Measurements from ENCODE around the gene DACT2.

Gene DACT2

DNA sequence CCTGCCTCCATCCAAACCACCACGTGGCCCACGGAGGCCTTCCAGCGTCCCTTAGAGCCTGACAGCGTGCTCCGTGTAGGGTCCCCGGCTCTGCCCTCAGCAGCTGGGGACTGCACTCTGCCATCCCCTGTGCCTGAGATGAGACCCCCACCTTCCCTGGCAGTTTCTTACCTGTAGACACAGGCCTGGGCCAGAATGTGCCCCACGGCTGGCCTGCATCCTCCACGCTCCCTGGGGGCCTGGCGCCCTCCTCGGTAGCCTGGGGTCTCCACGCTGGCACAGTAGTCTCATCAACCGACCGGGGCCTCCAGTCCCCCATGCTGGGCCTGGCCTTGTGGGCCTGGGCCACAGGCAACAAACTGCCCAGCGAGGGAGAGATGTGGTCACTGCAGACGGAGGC lies 9.6 kb downstream of the DACT2 start:
- Histone ChIP-seq H2AFZ (ENCODE audit: low read length, unreplicated experiment) (no peak overlapping the region), H3K4me1 (ENCODE audit: control insufficient read depth, insufficient read depth, low read length, unreplicated experiment) (no peaks in the 10 kb centered on the region), H3K4me3 (ENCODE audit: low read depth, low read length) (no peak overlapping the region), H3K27me3 (ENCODE audit: insufficient read depth, low read length) (0 out of 2 replicates have a peak, but pooled peaks cover 3% of the 10 kb centered on the region), H3K79me2 (ENCODE audit: control insufficient read depth, insufficient read depth, low read length, unreplicated experiment) (no peaks in the 10 kb centered on the region), H3K36me3 (ENCODE audit: insufficient read depth, low read length) (no peaks in the 10 kb centered on the region), H3K27ac (ENCODE audit: low read depth, low read length) (no peak overlapping the region)

DNA sequence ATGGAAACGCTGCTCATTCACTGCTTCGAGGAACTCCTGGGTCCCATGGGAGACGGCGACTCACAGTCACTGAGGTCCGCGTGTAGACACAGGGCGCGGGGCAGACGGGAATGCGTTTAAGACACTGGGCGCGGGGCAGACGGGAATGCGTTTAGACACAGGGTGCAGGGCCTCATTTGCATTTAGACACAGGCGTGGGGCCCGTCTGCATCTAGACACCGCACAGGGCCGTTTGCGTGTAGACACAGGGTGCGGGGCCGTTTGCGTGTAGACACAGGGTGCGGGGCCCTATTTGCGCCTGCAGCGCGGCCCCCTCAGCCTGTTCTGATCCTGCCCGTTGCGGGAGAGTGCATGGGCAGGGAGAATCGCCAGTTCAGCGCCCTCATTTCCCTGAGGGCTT lies 10.4 kb downstream of the DACT2 start:
- H3K27ac ChIP-seq (ENCODE audit: low read depth, low read length): no peak overlapping the region
- H3K36me3 ChIP-seq (ENCODE audit: insufficient read depth, low read length): no peaks in the 10 kb centered on the region
- no peaks in the 10 kb centered on the region for H3K27me3 ChIP-seq (ENCODE audit: insufficient read depth, low read length)
- no peak overlapping the region for H2AFZ ChIP-seq (ENCODE audit: low read length, unreplicated experiment)
- no peak overlapping the region for H3K4me3 ChIP-seq (ENCODE audit: low read depth, low read length)
- H3K4me1 ChIP-seq (ENCODE audit: control insufficient read depth, insufficient read depth, low read length, unreplicated experiment): no peaks in the 10 kb centered on the region
- no peaks in the 10 kb centered on the region for H3K79me2 ChIP-seq (ENCODE audit: control insufficient read depth, insufficient read depth, low read length, unreplicated experiment)

GRCh38 chr6:168308390-168309144 lies 11.0 kb downstream of the DACT2 start:
- no peaks in the 10 kb centered on the region for H3K27me3 ChIP-seq (ENCODE audit: insufficient read depth, low read length)
- H3K79me2 ChIP-seq (ENCODE audit: control insufficient read depth, insufficient read depth, low read length, unreplicated experiment): no peaks in the 10 kb centered on the region
- H2AFZ ChIP-seq (ENCODE audit: low read length, unreplicated experiment): no peak overlapping the region
- H3K36me3 ChIP-seq (ENCODE audit: insufficient read depth, low read length): no peaks in the 10 kb centered on the region
- no peak overlapping the region for H3K27ac ChIP-seq (ENCODE audit: low read depth, low read length)
- no peak overlapping the region for H3K4me3 ChIP-seq (ENCODE audit: low read depth, low read length)
- H3K4me1 ChIP-seq (ENCODE audit: control insufficient read depth, insufficient read depth, low read length, unreplicated experiment): no peaks in the 10 kb centered on the region

GRCh38 chr6:168307695-168308021 lies 11.9 kb downstream of the DACT2 start:
- no peaks in the 10 kb centered on the region for H3K4me1 ChIP-seq (ENCODE audit: control insufficient read depth, insufficient read depth, low read length, unreplicated experiment)
- no peaks in the 10 kb centered on the region for H3K36me3 ChIP-seq (ENCODE audit: insufficient read depth, low read length)
- no peaks in the 10 kb centered on the region for H3K79me2 ChIP-seq (ENCODE audit: control insufficient read depth, insufficient read depth, low read length, unreplicated experiment)
- no peak overlapping the region for H2AFZ ChIP-seq (ENCODE audit: low read length, unreplicated experiment)
- H3K4me3 ChIP-seq (ENCODE audit: low read depth, low read length): no peak overlapping the region
- no peak overlapping the region for H3K27ac ChIP-seq (ENCODE audit: low read depth, low read length)
- no peaks in the 10 kb centered on the region for H3K27me3 ChIP-seq (ENCODE audit: insufficient read depth, low read length)

DNA sequence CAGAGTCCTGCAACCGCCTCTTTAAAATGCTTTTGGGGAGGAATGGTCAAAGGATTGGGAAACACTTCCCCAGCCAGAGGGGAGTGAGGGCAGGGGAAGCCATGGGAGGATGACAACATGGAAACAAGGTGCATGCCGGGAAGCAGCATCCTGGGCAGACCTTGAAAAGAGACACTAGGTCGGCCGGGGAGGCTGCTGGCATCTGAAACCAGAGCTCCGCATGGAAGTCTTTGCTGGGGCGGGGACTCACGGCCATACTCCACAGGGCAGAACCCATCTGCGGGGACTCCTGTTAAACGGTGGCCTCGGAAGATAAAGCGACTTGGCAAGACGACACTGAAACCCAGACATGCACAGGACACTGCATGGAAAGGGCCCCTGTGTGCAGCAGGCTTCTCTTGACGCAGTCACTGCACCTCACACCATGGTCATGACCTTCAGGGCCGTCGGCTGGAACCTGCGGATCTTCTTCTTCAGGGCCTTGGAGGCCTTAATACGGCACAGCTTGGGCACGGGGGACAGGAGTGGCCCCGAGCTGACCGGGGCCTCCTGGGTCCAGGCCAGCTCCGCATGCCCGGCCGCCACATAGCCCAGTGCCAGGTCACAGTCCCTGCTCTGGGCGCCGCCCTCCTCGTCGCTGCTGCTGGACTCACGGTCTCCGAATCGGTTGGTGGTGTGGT lies 12.4 kb downstream of the DACT2 start:
- H3K4me1 ChIP-seq (ENCODE audit: control insufficient read depth, insufficient read depth, low read length, unreplicated experiment): no peaks in the 10 kb centered on the region
- no peaks in the 10 kb centered on the region for H3K79me2 ChIP-seq (ENCODE audit: control insufficient read depth, insufficient read depth, low read length, unreplicated experiment)
- no peak overlapping the region for H2AFZ ChIP-seq (ENCODE audit: low read length, unreplicated experiment)
- no peak overlapping the region for H3K27ac ChIP-seq (ENCODE audit: low read depth, low read length)
- no peaks in the 10 kb centered on the region for H3K27me3 ChIP-seq (ENCODE audit: insufficient read depth, low read length)
- no peaks in the 10 kb centered on the region for H3K36me3 ChIP-seq (ENCODE audit: insufficient read depth, low read length)
- no peak overlapping the region for H3K4me3 ChIP-seq (ENCODE audit: low read depth, low read length)

- H3K4me3 ChIP-seq (ENCODE audit: low read depth, low read length): no peak overlapping the region
- no peaks in the 10 kb centered on the region for H3K27me3 ChIP-seq (ENCODE audit: insufficient read depth, low read length)
- no peak overlapping the region for H3K27ac ChIP-seq (ENCODE audit: low read depth, low read length)
- H2AFZ ChIP-seq (ENCODE audit: low read length, unreplicated experiment): no peak overlapping the region
- H3K36me3 ChIP-seq (ENCODE audit: insufficient read depth, low read length): no peaks in the 10 kb centered on the region
- no peaks in the 10 kb centered on the region for H3K79me2 ChIP-seq (ENCODE audit: control insufficient read depth, insufficient read depth, low read length, unreplicated experiment)
- no peaks in the 10 kb centered on the region for H3K4me1 ChIP-seq (ENCODE audit: control insufficient read depth, insufficient read depth, low read length, unreplicated experiment)
Measured at GRCh38 chr6:168305863-168306262, 13.7 kb downstream of the DACT2 start.

GRCh38 chr6:168305096-168305749 lies 14.4 kb downstream of the DACT2 start:
- Histone ChIP-seq H3K36me3 (ENCODE audit: insufficient read depth, low read length) (no peaks in the 10 kb centered on the region), H3K79me2 (ENCODE audit: control insufficient read depth, insufficient read depth, low read length, unreplicated experiment) (no peaks in the 10 kb centered on the region), H3K27ac (ENCODE audit: low read depth, low read length) (no peak overlapping the region), H3K27me3 (ENCODE audit: insufficient read depth, low read length) (no peaks in the 10 kb centered on the region), H3K4me1 (ENCODE audit: control insufficient read depth, insufficient read depth, low read length, unreplicated experiment) (no peaks in the 10 kb centered on the region), H3K4me3 (ENCODE audit: low read depth, low read length) (no peak overlapping the region), H2AFZ (ENCODE audit: low read length, unreplicated experiment) (no peak overlapping the region)

- Histone ChIP-seq H3K36me3 (ENCODE audit: insufficient read depth, low read length) (no peaks in the 10 kb centered on the region), H3K79me2 (ENCODE audit: control insufficient read depth, insufficient read depth, low read length, unreplicated experiment) (no peaks in the 10 kb centered on the region), H3K27ac (ENCODE audit: low read depth, low read length) (no peak overlapping the region), H3K4me1 (ENCODE audit: control insufficient read depth, insufficient read depth, low read length, unreplicated experiment) (no peaks in the 10 kb centered on the region), H3K4me3 (ENCODE audit: low read depth, low read length) (no peak overlapping the region), H3K27me3 (ENCODE audit: insufficient read depth, low read length) (no peaks in the 10 kb centered on the region), H2AFZ (ENCODE audit: low read length, unreplicated experiment) (no peak overlapping the region)
Measured at GRCh38 chr6:168304752-168305015, 14.9 kb downstream of the DACT2 start.

DNA sequence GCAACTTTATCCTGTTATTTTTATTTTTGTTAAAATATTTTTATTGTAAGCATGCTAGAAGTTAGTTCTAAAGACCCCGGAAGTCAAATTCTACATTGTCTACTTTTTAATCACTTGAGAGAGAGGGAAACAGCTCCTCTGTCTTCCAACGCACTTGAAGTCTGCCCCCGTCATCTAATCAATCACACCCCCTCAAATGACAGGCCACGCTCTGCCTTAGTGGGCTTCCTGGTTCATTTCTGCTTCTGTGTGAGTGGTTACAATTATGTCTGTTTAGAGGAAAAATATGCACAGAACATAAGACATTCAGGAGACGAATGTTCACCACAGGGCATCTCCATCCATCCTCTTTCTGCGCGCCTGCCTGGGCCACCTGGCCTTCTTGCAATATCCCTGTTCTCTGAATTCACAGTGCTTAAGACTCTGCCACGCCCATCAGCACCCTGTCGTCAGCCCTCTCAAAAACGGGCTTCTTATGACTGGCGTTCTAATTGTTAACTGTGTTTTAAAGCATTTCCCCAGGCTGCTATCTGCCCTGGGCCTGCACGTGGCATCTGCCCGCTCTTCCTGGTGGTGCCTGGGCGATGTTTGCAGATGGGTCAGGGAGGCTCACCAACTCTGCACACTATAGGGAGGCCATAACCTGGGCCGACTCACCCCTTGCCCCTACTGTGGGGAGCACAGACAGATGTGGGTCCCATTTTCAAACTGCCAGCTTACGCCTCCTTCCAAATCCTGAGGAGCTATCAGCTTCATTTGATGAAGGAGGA lies 15.4 kb downstream of the DACT2 start:
- no peaks in the 10 kb centered on the region for H3K27me3 ChIP-seq (ENCODE audit: insufficient read depth, low read length)
- no peak overlapping the region for H3K4me3 ChIP-seq (ENCODE audit: low read depth, low read length)
- H3K27ac ChIP-seq (ENCODE audit: low read depth, low read length): no peak overlapping the region
- H3K4me1 ChIP-seq (ENCODE audit: control insufficient read depth, insufficient read depth, low read length, unreplicated experiment): no peaks in the 10 kb centered on the region
- H2AFZ ChIP-seq (ENCODE audit: low read length, unreplicated experiment): no peak overlapping the region
- no peaks in the 10 kb centered on the region for H3K79me2 ChIP-seq (ENCODE audit: control insufficient read depth, insufficient read depth, low read length, unreplicated experiment)
- no peaks in the 10 kb centered on the region for H3K36me3 ChIP-seq (ENCODE audit: insufficient read depth, low read length)

DNA sequence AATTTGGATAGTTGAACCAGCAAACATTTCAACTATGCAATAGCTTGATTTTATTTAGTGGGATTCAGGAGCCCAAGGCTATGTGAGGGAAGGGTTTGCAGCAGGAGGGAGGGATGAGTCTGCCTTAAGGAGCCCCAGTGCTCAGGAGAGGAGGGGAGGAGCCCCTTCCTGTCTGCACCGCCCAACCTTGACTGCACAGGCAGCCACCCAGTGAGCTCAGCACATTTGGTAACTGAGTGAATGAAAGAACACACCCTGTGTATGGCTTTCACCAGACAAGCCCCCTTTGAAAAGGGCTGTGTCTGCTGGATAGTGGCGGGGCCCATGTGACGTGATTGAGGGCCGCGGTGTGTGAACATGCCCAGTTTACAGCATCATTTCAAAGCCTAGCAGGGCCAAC lies 17.0 kb downstream of the DACT2 start:
- H3K27ac ChIP-seq (ENCODE audit: low read depth, low read length): no peak overlapping the region
- H3K27me3 ChIP-seq (ENCODE audit: insufficient read depth, low read length): no peaks in the 10 kb centered on the region
- no peak overlapping the region for H3K4me3 ChIP-seq (ENCODE audit: low read depth, low read length)

More for the DNA sequence above, 17.0 kb downstream of the DACT2 start:
- no peaks in the 10 kb centered on the region for H3K4me1 ChIP-seq (ENCODE audit: control insufficient read depth, insufficient read depth, low read length, unreplicated experiment)
- H2AFZ ChIP-seq (ENCODE audit: low read length, unreplicated experiment): no peak overlapping the region
- no peaks in the 10 kb centered on the region for H3K36me3 ChIP-seq (ENCODE audit: insufficient read depth, low read length)
- H3K79me2 ChIP-seq (ENCODE audit: control insufficient read depth, insufficient read depth, low read length, unreplicated experiment): no peaks in the 10 kb centered on the region

All from ACC112 (cell line).